Left colon (tissue), 2 donors: ENCODE data around the gene SELENOW. TPM values are rescaled to one million over a fixed set of nuclear protein-coding genes. Genes with fewer than 3 reads are reported as not detected.
A peak's percentile ranks its signal among the peaks of the same experiment; 100 is the strongest.
"Not testable (repeated sequence)": the region's sequence is repeated elsewhere in the genome, so short reads cannot be mapped to it uniquely, and the experiment has no call there.

ENCODE experiments used
- ATAC-seq: fragments of 200-7000 bp; cut with Tn5 transposase; one replicate; pipeline ENCODE4 v1.9.1; 2020; ENCODE audit warnings: mild to moderate bottlenecking, moderate library complexity
- DNase-seq, 2 donors: peaks; one replicate each; pipeline ENCODE4 v3.0.0-alpha.2; 2020
- intact Hi-C, 2 donors: fragments of 100-400 bp; cut with DNase I in 1 of 2; cut with micrococcal nuclease in 1 of 2; formaldehyde crosslinking; loops; one replicate each; pipeline versions ENCODE4 v1.11.2 to v1.14.0; 2022; cut with DNase I, micrococcal nuclease
- total RNA-seq, 2 donors: library from RNA; stranded (reverse); fragmentation: NEBNext Ultra II Directional; extraction: Animal tissue kit (Norgen Biotek cat#: 25700); gene quantifications; one replicate each; pipeline ENCODE4 v1.2.1, GENCODE V29; 2021
- donor health status: DM: no; HTN: no; CAD: no.
- donor health status: DM: yes; HTN: yes; CAD: no.

Gene SELENOW
- total RNA-seq, 2 donors from 2014 or later = 274 to 323 TPM

GRCh38 chr19:47776568-47776967 is 1.9 kb upstream of the SELENOW start:
- intact Hi-C loops = no loop called here

GRCh38 chr19:47777245-47778048 is 1.1 kb upstream of the SELENOW start:
- ATAC-seq (peak; percentile 58), DNase-seq (peak; percentile 59 to 62)
- intact Hi-C loops = not testable (repeated sequence)

More at GRCh38 chr19:47776568-47776967, 1.9 kb upstream of the SELENOW start:
- peak; percentile 66 for ATAC-seq
- DNase-seq = no peak

GRCh38 chr19:47778954-47779351 is 450 bp downstream of the SELENOW start:
- peak; percentile 20 for ATAC-seq

GRCh38 chr19:47779524-47780214 is 1.2 kb downstream of the SELENOW start:
- intact Hi-C loops = no loop called here
- no peak for ATAC-seq
- peak; percentile 51 to 65 for DNase-seq

More at GRCh38 chr19:47778954-47779351, 450 bp downstream of the SELENOW start:
- DNase-seq = peak; percentile 52 to 65
- intact Hi-C loops = no loop called here

GRCh38 chr19:47780215-47780551 is 1.7 kb downstream of the SELENOW start:
- intact Hi-C loops = no loop called here
- DNase-seq = no peak
- no peak for ATAC-seq

GRCh38 chr19:47781590-47782262 is 3.2 kb downstream of the SELENOW start:
- DNase-seq (no peak), ATAC-seq (no peak)
- intact Hi-C loops = no loop called here

- ATAC-seq = no peak
- intact Hi-C loops = no loop called here
- no peak for DNase-seq
Observed at GRCh38 chr19:47786566-47786965, 8.1 kb downstream of the SELENOW start.

- DNase-seq, ATAC-seq, intact Hi-C loops: not testable (repeated sequence)
Observed at GRCh38 chr19:47787307-47787706, 8.8 kb downstream of the SELENOW start.

GRCh38 chr19:47789811-47790210 is 11.3 kb downstream of the SELENOW start:
- ATAC-seq, DNase-seq, intact Hi-C loops: not testable (repeated sequence)

GRCh38 chr19:47790398-47790814 is 11.9 kb downstream of the SELENOW start:
- DNase-seq = peak; percentile 70 to 92
- intact Hi-C loops = no loop called here
- peak; percentile 74 for ATAC-seq

- intact Hi-C loops = no loop called here
- ATAC-seq = no peak
- no peak for DNase-seq
Observed at GRCh38 chr19:47792616-47793015, 14.1 kb downstream of the SELENOW start.

- ATAC-seq = no peak
- intact Hi-C loops = no loop called here
- DNase-seq = no peak
Observed at GRCh38 chr19:47794526-47794925, 16.0 kb downstream of the SELENOW start.

GRCh38 chr19:47796785-47797184 is 18.3 kb downstream of the SELENOW start:
- DNase-seq = no peak
- no peak for ATAC-seq
- intact Hi-C loops = no loop called here

- intact Hi-C loops = no loop called here
- ATAC-seq (no peak), DNase-seq (no peak)
Observed at GRCh38 chr19:47797996-47798903, 19.7 kb downstream of the SELENOW start.

GRCh38 chr19:47798904-47799266 is 20.4 kb downstream of the SELENOW start:
- DNase-seq (no peak), ATAC-seq (no peak)
- intact Hi-C loops = no loop called here

- intact Hi-C loops = no loop called here
- ATAC-seq (no peak), DNase-seq (no peak)
Observed at GRCh38 chr19:47801270-47801669, 22.8 kb downstream of the SELENOW start.

GRCh38 chr19:47802521-47803043 is 24.1 kb downstream of the SELENOW start:
- DNase-seq (no peak), ATAC-seq (no peak)
- intact Hi-C loops = no loop called here

- DNase-seq, intact Hi-C loops, ATAC-seq: not testable (repeated sequence)
Observed at GRCh38 chr19:47803148-47803547, 24.6 kb downstream of the SELENOW start.
